HepG2 (cell line): ENCODE data around the gene ABHD17A. TPM values are rescaled to one million over a fixed set of nuclear protein-coding genes. Genes with fewer than 3 reads are reported as not detected.

ENCODE experiments used
- ERF ChIP-seq: IDR thresholded peaks from 2 replicates; pipeline ENCODE4 v1.6.1; 2018; ENCODE audit warnings: missing biosample characterization, missing genetic modification reagents
- EZH2 ChIP-seq: conservative IDR thresholded peaks from 2 replicates; pipeline ENCODE4 v1.6.1; 2012; ENCODE audit warnings: mild to moderate bottlenecking, low read depth, low read length, moderate library complexity
- FOXM1 ChIP-seq: sonication (generic); formaldehyde crosslinking; IDR thresholded peaks from 2 replicates; pipeline ENCODE4 v1.5.0; 2020; ENCODE audit warnings: missing genetic modification reagents
- GABPB1 ChIP-seq: IDR thresholded peaks from 2 replicates; pipeline ENCODE4 v1.6.1; 2016; ENCODE audit warnings: mild to moderate bottlenecking, missing genetic modification reagents, moderate library complexity, missing compliant biosample characterization
- GLI4 ChIP-seq: sonication (generic); formaldehyde crosslinking; IDR thresholded peaks from 2 replicates; pipeline ENCODE4 v1.5.1; 2020; ENCODE audit warnings: missing genetic modification reagents, mild to moderate bottlenecking, moderate library complexity, borderline replicate concordance
- MEIS2 ChIP-seq: sonication (generic); formaldehyde crosslinking; IDR thresholded peaks from 2 replicates; pipeline ENCODE4 v1.9.0; 2021; ENCODE audit warnings: mild to moderate bottlenecking, missing genetic modification reagents
- MXD4 ChIP-seq: IDR thresholded peaks from 2 replicates; pipeline ENCODE4 v1.6.1; 2016; ENCODE audit warnings: mild to moderate bottlenecking, missing biosample characterization, missing genetic modification reagents
- NFE2 ChIP-seq: sonication (generic); formaldehyde crosslinking; IDR thresholded peaks from 2 replicates; pipeline ENCODE4 v1.4.0; 2020; ENCODE audit warnings: missing genetic modification reagents
- SOX13 ChIP-seq, 3 experiments: fragments of 450-650 bp in 1 of 3; sonication (generic) in 1 of 3; formaldehyde crosslinking in 1 of 3; IDR thresholded peaks in 2 of 3; conservative IDR thresholded peaks in 1 of 3; 2 replicates each; pipeline versions ENCODE4 v1.5.0 to v1.6.1; 2016 to 2020; ENCODE audit warnings: antibody characterized with exemption in 1 of 3, mild to moderate bottlenecking in 1 of 3, missing compliant biosample characterization in 1 of 3, missing genetic modification reagents in 1 of 3, moderate library complexity in 1 of 3
- YEATS2 ChIP-seq: sonication (generic); formaldehyde crosslinking; IDR thresholded peaks from 2 replicates; pipeline ENCODE4 v1.4.0; 2020; ENCODE audit warnings: missing genetic modification reagents, borderline replicate concordance
- ZNF260 ChIP-seq: sonication (generic); formaldehyde crosslinking; IDR thresholded peaks from 2 replicates; pipeline ENCODE4 v1.4.0; 2020; ENCODE audit warnings: missing genetic modification reagents, low read depth, mild to moderate bottlenecking, borderline replicate concordance
- ZSCAN31 ChIP-seq: sonication (generic); formaldehyde crosslinking; IDR thresholded peaks from 2 replicates; pipeline ENCODE4 v1.5.0; 2020; ENCODE audit warnings: low read depth, mild to moderate bottlenecking, missing genetic modification reagents
- polyA plus RNA-seq, 8 experiments: library from polyadenylated mRNA; depleted of rRNA in 3 of 8; stranded (reverse) in 7 of 8; unstranded in 1 of 8; fragments of >200 nt; fragmentation: Illumina TruSeq in 4 of 8; extraction: Trizol in 4 of 8; gene quantifications; 2 replicates each; pipeline versions ENCODE4 v1.2.1 to v1.2.3, GENCODE V29; 2011 to 2016; ENCODE audit warnings: low read depth in 4 of 8, missing spikeins in 1 of 8, mixed read lengths in 1 of 8; ENCODE audit not compliant: insufficient read depth in 1 of 8
- total RNA-seq, 5 experiments: library from RNA; depleted of rRNA; stranded (reverse); fragments of >200 nt; fragmentation: Illumina TruSeq; extraction: Trizol; gene quantifications; 2 replicates each; pipeline ENCODE4 v1.2.3, GENCODE V29; 2016; ENCODE audit warnings: low read depth in 1 of 5
- TF ChIP-seq, protein P1 (sequence below): sonication (generic); formaldehyde crosslinking; IDR thresholded peaks from 2 replicates; pipeline ENCODE4 v1.4.0; 2020; ENCODE audit warnings: mild to moderate bottlenecking, missing genetic modification reagents
- TF ChIP-seq, protein P2 (sequence below): sonication (generic); formaldehyde crosslinking; IDR thresholded peaks from one replicate; pipeline ENCODE4 v1.5.1; 2020; ENCODE audit warnings: mild to moderate bottlenecking, missing genetic modification reagents; ENCODE audit errors: not compliant biosample characterization
- TF ChIP-seq, protein P3 (sequence below): IDR thresholded peaks from 2 replicates; pipeline ENCODE4 v1.6.1; 2016
- TF ChIP-seq, protein P4 (sequence below): IDR thresholded peaks from 2 replicates; pipeline ENCODE4 v1.6.1; 2016; ENCODE audit warnings: low read depth, borderline replicate concordance

ABHD17A gene
- total and polyA plus RNA-seq, 2 of the 13 experiments (the other 11 are each of a cell fraction or from before 2014, with no cell fraction given): 27.7 to 40.8 TPM

DNA sequence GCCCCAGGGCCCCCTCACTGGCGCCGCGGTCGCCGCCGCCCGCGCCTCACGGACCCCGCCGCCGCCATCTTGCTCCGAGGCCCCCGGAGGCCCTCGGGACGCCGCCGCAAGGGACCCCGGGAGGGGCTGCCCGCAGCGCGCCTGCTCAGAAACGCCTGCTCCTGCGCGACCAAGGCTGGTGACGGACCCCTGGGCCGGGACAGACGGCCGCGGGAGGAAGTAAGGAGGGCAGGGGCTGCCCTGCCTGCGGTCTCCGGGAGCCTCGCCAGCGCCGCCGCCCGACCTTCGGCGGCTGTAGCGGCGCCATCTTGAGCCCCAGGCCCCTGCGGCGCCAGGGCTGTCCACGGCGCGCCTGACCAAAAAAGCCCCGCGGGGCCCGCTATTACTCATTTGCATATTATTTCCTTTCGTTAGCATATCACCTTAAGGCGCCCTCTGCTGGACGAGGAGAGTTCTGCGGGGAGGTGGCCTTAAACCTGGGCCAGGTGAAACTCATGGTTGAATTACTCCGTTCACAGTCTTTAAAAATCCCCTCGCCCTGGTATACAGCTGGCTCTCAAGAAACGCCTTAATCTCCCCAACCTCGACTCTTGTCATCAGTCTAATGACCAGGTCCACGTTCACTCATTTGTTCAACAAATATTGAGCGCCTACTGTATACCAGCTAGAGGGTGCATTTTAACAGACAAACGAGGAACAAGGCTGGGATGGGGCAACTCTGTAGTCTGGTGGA, 36.7 kb downstream of the ABHD17A start, which contains the start of gene REXO1 (continued):
- peak; percentile 82 for TF ChIP-seq ZSCAN31
- no peak for TF ChIP-seq YEATS2
- peak; percentile 86 for TF ChIP-seq GABPB1 (CRISPR knock-in tag)
- no peak for TF ChIP-seq ZNF260
- TF ChIP-seq, protein P1, sequence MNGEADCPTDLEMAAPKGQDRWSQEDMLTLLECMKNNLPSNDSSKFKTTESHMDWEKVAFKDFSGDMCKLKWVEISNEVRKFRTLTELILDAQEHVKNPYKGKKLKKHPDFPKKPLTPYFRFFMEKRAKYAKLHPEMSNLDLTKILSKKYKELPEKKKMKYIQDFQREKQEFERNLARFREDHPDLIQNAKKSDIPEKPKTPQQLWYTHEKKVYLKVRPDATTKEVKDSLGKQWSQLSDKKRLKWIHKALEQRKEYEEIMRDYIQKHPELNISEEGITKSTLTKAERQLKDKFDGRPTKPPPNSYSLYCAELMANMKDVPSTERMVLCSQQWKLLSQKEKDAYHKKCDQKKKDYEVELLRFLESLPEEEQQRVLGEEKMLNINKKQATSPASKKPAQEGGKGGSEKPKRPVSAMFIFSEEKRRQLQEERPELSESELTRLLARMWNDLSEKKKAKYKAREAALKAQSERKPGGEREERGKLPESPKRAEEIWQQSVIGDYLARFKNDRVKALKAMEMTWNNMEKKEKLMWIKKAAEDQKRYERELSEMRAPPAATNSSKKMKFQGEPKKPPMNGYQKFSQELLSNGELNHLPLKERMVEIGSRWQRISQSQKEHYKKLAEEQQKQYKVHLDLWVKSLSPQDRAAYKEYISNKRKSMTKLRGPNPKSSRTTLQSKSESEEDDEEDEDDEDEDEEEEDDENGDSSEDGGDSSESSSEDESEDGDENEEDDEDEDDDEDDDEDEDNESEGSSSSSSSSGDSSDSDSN (CRISPR knock-in tag): peak; percentile 32; the same call in 1 of the 2 replicates
- TF ChIP-seq FOXM1: no peak
- TF ChIP-seq EZH2: no peak
- TF ChIP-seq, protein P2, sequence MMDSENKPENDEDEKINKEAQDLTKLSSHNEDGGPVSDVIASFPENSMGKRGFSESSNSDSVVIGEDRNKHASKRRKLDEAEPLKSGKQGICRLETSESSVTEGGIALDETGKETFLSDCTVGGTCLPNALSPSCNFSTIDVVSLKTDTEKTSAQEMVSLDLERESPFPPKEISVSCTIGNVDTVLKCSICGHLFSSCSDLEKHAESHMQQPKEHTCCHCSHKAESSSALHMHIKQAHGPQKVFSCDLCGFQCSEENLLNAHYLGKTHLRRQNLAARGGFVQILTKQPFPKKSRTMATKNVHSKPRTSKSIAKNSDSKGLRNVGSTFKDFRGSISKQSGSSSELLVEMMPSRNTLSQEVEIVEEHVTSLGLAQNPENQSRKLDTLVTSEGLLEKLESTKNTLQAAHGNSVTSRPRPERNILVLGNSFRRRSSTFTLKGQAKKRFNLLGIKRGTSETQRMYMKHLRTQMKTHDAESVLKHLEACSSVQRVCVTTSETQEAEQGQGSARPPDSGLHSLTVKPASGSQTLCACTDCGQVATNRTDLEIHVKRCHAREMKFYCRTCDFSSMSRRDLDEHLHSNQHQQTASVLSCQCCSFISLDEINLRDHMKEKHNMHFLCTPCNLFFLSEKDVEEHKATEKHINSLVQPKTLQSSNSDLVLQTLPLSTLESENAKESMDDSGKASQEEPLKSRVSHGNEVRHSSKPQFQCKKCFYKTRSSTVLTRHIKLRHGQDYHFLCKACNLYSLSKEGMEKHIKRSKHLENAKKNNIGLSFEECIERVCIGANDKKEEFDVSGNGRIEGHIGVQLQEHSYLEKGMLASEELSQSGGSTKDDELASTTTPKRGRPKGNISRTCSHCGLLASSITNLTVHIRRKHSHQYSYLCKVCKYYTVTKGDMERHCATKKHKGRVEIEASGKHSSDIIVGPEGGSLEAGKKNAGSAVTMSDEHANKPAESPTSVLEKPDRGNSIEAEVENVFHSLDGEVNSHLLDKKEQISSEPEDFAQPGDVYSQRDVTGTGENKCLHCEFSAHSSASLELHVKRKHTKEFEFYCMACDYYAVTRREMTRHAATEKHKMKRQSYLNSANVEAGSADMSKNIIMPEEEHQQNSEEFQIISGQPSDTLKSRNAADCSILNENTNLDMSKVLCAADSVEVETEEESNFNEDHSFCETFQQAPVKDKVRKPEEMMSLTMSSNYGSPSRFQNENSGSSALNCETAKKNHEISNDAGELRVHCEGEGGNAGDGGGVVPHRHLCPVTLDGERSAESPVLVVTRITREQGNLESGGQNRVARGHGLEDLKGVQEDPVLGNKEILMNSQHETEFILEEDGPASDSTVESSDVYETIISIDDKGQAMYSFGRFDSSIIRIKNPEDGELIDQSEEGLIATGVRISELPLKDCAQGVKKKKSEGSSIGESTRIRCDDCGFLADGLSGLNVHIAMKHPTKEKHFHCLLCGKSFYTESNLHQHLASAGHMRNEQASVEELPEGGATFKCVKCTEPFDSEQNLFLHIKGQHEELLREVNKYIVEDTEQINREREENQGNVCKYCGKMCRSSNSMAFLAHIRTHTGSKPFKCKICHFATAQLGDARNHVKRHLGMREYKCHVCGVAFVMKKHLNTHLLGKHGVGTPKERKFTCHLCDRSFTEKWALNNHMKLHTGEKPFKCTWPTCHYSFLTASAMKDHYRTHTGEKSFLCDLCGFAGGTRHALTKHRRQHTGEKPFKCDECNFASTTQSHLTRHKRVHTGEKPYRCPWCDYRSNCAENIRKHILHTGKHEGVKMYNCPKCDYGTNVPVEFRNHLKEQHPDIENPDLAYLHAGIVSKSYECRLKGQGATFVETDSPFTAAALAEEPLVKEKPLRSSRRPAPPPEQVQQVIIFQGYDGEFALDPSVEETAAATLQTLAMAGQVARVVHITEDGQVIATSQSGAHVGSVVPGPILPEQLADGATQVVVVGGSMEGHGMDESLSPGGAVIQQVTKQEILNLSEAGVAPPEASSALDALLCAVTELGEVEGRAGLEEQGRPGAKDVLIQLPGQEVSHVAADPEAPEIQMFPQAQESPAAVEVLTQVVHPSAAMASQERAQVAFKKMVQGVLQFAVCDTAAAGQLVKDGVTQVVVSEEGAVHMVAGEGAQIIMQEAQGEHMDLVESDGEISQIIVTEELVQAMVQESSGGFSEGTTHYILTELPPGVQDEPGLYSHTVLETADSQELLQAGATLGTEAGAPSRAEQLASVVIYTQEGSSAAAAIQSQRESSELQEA (CRISPR knock-in tag): no peak
- no peak; the same call in 1 of the 2 replicates for TF ChIP-seq ERF (CRISPR knock-in tag)
- TF ChIP-seq MXD4 (CRISPR knock-in tag): 0 out of 2 replicates have a peak, but pooled peaks have one; percentile 12
- no peak; the same call in 1 of the 2 replicates for TF ChIP-seq MEIS2 (CRISPR knock-in tag)
- no peak for TF ChIP-seq GLI4
- no peak for TF ChIP-seq SOX13 (IDR thresholded peaks at IDR 0.05)
- TF ChIP-seq SOX13 (CRISPR knock-in tag; conservative IDR thresholded peaks at IDR 0.05 in 1 of 2, IDR thresholded peaks at IDR 0.05 in 1 of 2): no peak
- no peak for TF ChIP-seq NFE2 (CRISPR knock-in tag)
- TF ChIP-seq, protein P3, sequence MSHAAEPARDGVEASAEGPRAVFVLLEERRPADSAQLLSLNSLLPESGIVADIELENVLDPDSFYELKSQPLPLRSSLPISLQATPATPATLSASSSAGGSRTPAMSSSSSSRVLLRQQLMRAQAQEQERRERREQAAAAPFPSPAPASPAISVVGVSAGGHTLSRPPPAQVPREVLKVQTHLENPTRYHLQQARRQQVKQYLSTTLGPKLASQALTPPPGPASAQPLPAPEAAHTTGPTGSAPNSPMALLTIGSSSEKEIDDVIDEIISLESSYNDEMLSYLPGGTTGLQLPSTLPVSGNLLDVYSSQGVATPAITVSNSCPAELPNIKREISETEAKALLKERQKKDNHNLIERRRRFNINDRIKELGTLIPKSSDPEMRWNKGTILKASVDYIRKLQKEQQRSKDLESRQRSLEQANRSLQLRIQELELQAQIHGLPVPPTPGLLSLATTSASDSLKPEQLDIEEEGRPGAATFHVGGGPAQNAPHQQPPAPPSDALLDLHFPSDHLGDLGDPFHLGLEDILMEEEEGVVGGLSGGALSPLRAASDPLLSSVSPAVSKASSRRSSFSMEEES: no peak
- TF ChIP-seq, protein P4, sequence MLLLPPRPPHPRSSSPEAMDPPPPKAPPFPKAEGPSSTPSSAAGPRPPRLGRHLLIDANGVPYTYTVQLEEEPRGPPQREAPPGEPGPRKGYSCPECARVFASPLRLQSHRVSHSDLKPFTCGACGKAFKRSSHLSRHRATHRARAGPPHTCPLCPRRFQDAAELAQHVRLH: no peak; the same call in 1 of the 2 replicates
